ENCODE results near the gene LMO1.

The LMO1 gene

DNA sequence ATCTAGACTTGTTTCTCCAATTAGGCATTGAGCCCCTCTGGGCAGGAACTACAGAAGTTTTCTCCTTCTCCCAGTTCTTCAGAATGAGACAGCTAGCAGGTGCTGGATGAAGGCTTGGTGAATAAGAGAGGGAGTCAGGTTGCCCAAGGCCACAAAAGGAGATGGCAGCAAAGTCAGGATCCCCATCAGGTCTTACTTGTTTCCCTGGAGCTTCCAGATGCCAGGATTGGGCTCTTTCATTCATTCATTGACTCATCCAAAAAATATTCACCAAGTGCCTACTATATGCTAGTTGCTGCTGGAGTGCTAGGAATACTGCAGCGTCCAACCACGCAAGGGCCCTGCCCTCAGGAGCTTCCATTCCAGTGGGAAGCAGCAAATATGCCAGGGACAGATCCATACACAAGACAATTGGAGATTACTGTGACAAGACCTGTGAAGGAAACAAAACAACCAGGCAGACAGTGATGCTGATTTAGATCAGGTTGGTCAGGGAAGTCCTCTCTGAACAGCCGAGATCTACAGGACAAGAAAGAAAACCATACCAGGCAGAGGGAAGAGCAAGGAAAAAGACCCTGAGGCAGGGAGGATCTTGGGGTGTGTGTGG, 24.6 kb upstream of the LMO1 start:
- no peak for DNase-seq

DNA sequence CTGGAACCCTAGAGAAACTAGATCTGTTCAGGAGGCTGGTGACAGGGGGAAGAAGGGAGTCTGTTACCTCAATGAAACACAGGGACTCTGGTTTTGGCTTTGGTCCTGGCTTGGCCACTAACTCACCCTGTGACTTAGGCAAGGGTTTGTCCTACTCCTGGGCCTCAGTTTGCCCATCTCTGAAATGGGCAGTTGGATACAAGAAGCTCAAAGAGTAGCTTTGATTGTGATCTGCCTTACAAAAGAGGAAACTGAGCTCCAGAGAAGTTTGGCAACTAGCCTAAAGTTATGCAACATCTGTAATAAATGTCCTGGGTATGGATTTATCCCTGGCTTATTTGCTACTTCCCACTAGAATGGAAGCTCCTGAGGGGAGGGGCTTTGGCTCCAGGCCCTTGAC, 24.0 kb upstream of the LMO1 start:
- DNase-seq: no peak

DNA sequence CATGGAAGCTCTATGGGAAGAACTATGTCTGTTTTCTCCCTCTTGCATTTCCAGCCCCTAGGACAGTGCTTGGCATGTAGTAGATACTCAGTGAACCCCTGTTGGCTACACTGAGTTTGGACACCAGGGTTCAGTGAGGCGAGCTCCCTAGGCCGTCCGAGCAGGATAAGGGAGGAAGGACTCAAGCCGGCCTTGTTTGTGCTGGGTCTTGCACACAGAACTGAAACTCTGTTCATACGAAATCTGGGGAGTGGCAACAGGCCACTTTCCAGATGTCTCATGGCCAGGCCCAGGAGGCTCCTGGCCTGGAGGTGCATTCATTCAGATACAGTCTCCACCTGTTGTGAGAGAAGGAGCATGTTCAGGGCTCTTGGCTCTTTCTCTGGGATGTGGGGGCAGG, 23.6 kb upstream of the LMO1 start:
- DNase-seq: no peak

DNA sequence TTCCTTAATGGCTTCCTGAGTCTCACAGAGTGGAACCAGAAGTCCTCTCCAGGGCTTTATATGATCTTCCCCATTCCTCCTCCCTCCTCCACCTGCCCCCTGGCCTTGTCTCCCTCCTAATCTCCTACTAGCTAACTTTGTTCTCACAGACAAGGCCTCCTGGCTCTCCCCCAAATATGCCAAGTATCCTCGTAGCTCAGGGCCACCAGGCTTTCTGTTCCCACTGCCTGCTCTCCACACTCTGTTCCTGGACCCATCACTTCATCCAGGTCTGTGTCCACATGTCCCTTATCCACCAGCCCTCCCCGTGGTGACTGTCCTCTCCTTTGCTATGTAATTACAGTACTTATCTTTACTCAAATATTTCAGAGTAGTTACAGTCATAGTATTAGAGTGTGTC, 23.2 kb upstream of the LMO1 start:
- DNase-seq: no peak

DNA sequence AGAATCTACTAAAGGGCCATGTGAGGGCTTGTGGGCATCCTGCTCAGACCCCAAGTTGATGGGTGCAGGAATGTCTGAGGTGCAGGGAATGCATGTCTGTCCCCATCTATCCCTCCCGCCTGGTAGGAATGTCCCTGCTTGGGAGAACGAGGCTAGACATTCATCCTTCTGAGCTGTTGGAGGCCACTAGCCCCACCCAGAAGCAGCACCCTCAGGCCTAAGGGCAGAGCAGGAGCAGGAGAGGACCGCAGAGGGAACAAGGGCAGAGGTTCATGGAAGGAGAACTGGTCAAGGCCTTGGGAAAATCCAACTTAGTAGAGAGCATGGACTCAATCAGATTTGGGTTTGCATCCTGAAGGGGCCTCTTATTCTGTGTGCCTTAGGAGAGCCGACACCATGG, 22.1 kb upstream of the LMO1 start:
- no peak for DNase-seq

GRCh38 chr11:8285228-8285627, 21.6 kb upstream of the LMO1 start:
- DNase-seq: no peak

DNA sequence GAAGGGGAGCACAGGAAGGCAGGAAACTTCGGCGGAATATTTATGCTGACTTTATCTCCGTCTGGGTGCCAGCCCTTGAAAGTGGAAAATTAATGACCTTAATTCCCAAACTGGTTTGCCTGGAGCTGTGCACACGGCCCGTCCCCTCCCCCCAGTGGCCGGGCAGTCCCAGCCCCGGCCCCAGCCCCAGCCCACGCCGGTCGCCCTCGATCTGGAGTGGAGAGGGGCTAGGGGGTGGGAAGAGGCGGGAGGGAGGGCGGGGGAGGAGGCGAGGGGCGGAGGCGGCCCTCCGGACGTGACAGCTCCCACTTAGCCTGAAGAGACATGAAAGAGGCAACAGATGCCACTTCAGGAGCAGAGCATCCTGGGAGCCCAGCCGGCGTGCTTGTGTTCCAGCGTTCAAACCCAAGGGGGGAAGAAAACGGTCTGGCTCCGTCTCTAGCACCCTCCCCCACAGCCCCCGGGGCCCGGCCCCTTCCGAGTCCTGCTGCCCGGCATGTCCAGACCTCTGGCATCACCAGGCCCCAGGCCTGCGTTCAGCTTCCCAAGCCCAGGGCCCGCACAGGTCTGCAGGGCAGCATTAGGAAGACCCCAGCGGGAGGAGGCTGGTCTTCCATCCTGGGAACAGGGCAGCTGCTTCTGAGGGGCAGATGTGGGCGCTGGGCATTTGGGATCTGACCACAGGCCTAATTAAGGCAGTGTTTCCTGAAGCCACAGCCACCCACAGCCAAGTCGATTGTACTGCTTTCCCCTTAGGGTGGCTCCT, 20.0 kb upstream of the LMO1 start:
- no peak for DNase-seq

- DNase-seq: no peak
These were observed 19.4 kb upstream of the LMO1 start for GRCh38 chr11:8283100-8283464.

GRCh38 chr11:8282631-8283030, 19.0 kb upstream of the LMO1 start:
- no peak for DNase-seq

- no peak for DNase-seq
These were observed 17.6 kb upstream of the LMO1 start for GRCh38 chr11:8281266-8281665.

DNA sequence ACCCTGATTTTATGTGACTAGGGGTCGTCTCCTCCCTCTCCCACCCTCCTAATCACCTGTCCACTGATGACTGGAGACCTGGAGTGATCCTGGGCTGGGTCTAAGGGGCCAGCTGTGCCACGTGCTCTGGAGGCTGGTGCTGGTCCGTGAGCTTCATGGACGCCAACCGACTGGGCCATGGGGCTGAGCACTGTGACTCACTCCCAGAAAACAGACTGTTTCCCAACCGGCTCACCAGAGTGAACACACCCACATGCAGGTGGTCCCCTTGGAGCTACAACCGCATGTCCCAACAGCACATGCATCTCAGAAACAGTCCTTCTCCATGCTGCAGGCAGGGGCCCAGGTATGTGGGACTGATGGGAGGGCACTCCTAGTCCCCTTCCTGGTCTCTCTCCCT, 14.0 kb upstream of the LMO1 start:
- DNase-seq: no peak

GRCh38 chr11:8276528-8276927, 12.8 kb upstream of the LMO1 start:
- no peak for DNase-seq

DNA sequence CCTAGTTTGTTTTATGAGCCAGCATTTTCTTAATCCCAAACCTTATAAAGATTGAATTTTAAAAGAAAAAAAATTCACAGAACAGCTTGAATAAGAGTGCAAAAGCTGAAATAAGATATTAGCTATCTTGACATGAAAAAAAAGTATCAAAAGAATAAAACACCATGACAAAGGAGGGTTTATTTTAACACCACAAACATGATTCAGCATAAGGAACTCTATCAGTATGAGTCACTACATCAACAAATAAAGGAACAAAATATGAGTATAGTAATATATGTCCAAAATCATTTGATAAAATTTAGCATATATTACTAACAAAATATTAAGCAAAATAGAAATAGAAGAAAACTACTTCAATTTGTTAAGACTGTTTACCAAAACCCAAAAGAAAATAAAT, 9.6 kb upstream of the LMO1 start:
- no peak for DNase-seq

- DNase-seq: no peak
These were observed 7.6 kb upstream of the LMO1 start for GRCh38 chr11:8271106-8271886.

- no peak for DNase-seq
These were observed 6.0 kb upstream of the LMO1 start for GRCh38 chr11:8269636-8270035.

DNA sequence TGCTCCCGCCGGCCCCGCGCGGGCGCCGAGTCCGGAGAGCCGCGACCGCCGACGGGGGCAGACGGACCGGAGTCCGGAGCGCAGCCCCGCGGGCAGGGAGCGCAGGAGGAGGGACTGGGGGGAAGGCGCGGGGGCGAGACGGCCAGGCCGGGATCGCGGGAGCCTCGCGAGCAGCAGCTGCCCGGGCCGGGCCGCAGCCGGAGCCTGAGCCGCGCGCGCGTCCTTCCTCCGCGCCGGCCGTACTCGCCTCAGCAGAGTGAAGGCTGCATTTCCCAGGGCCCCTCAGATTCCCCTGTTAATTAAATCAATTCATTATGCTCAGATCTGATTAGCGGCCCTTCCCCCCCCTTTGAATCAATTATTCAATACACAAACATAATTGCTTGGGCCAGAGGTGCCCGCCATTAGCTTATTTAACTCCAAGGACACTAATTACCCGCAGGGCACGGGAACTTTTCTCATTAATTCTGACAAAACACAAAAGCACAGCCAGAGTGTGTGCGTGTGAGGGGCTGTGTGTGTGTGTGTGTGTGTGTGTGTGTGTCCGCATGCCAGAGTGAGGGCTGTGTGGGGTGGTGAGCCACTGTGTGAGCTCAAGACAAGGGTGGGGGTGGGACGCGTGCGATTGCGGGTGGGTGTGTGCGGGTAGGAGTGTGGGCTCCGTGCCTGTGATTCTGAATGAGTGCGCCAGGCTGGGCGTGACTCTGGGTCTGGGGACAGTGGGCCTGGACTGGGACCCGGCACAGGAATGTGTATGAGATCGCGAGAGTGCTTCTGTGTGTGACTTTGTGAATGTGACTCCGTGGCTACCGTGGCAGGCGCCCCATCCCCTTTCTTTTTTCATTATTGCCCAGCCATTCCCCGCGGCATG, 5.1 kb upstream of the LMO1 start:
- DNase-seq: no peak

DNA sequence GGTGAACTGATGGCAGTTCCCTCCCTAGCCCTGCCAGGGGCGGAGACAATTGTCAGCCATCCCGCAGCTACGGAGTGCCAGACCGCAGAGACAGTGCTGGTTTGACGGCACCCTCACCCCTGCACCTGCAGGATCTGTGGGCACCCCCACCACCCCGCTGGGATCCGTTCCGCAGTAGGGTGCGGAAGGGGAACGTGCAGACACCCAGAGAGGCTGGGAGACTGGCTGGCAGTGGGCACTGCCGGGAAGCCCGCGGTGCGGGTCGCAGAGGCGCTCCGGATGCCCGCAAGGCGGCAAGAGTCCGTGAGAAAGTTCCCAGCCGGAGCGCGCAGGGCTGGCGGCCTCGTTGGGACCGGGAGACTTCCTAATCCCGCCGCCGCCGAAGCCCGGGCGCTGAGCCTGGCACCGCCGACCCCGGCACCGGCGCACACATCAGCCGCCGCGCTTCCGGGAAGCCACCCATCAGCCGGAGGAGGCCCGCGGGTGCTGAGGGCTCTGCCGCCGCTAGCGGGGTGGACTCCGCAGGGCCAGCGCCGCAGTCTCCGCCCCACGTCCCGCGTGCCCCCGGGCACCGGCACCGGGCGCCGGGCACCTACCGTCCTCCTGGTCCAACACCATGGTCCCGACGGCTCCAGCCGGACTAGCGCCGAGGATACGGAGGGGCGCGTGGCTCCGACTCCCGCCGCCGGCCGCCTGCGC, 4.3 kb upstream of the LMO1 start:
- DNase-seq: peak; percentile 23

GRCh38 chr11:8267280-8267679, 3.6 kb upstream of the LMO1 start:
- DNase-seq: no peak

- no peak for DNase-seq
These were observed 2.9 kb upstream of the LMO1 start for GRCh38 chr11:8266246-8267241.

DNA sequence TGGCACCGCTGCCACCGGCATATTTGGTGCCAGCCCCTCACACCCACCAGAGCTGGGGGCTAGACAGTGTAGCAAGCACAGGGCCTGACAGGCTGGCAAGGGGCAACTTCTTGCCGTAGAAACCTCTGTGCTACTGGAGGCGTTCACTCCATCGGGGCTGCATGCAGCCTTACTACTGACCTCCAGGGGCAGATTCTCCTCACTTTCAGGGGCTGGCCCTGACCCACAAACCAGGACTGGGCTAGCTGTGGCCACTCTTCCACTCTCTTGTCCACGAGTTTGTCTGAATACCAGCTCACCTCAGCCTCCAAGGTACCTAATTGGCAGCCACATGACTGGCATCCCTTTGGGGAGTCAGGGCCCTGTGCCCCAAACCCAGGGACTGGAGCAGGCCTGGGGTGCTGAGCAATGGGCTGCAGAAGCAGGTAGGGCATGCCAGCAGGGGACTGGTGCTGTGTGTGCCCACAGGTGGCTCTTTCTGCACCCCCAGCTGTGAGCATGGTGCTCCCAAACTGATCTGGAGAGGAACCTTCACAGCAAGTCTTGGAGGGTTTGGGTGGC, 2.1 kb upstream of the LMO1 start:
- no peak for DNase-seq

Data from suppressor macrophage treated with lipopolysaccharide for 4 hours (primary cell).